Cardiac septum (tissue), 1 donor: Measurements from ENCODE around the gene MAP3K6. TPM values are rescaled to one million over a fixed set of nuclear protein-coding genes. Genes with fewer than 3 reads are reported as not detected.

Experiments used
- DNase-seq: peaks from one replicate; pipeline ENCODE4 v3.0.0-alpha.2; 2020; ENCODE audit warnings: low spot score
- intact Hi-C: fragments of 100-400 bp; cut with DNase I; formaldehyde crosslinking; loops from one replicate; pipeline ENCODE4 v1.14.0; 2022
- total RNA-seq: library from RNA; stranded (reverse); fragmentation: NEBNext Ultra II Directional; extraction: Animal tissue kit (Norgen Biotek cat#: 25700); gene quantifications from one replicate; pipeline ENCODE4 v1.2.1, GENCODE V29; 2021
- donor health status: DM: no; HTN: no; CAD: no.

Gene MAP3K6
- total RNA-seq, 1 donor from 2014 or later: 53.1 TPM

- intact Hi-C loops: no loop called here
- no peak for DNase-seq
These were observed 19.7 kb downstream of the MAP3K6 start for GRCh38 chr1:27346991-27347624.

GRCh38 chr1:27346357-27346756 is 20.4 kb downstream of the MAP3K6 start:
- no peak for DNase-seq
- intact Hi-C loops: no loop called here

- DNase-seq: no peak
- intact Hi-C loops: no loop called here
These were observed 21.5 kb downstream of the MAP3K6 start for GRCh38 chr1:27345272-27345671.

- DNase-seq: no peak
- intact Hi-C loops: loop anchor here (5.0 kb wide), 1 partner anchor 36 kb away; no protein-coding TSS in a partner anchor
These were observed 23.1 kb downstream of the MAP3K6 start for GRCh38 chr1:27343639-27344025.

GRCh38 chr1:27342778-27343638 is 23.8 kb downstream of the MAP3K6 start:
- intact Hi-C loops: loop anchor here (5.0 kb wide), 1 partner anchor 36 kb away; no protein-coding TSS in a partner anchor
- DNase-seq: peak; percentile 93

GRCh38 chr1:27342391-27342777 is 24.4 kb downstream of the MAP3K6 start:
- no peak for DNase-seq
- intact Hi-C loops: loop anchor here (5.0 kb wide), 1 partner anchor 35 kb away; no protein-coding TSS in a partner anchor

- peak; percentile 85 for DNase-seq
- intact Hi-C loops: loop anchor here (5.0 kb wide), 1 partner anchor 34 kb away; no protein-coding TSS in a partner anchor
These were observed 25.1 kb downstream of the MAP3K6 start, which contains the start of gene SYTL1 for GRCh38 chr1:27341525-27342252. TSS of gene SYTL1 (plus strand) at chr1:27342022. CDS start at chr1:27345335, 3,313 bp downstream.

GRCh38 chr1:27339213-27339612 is 27.5 kb downstream of the MAP3K6 start:
- intact Hi-C loops: no loop called here
- no peak for DNase-seq

GRCh38 chr1:27338751-27339150 is 28.0 kb downstream of the MAP3K6 start:
- intact Hi-C loops: no loop called here
- DNase-seq: no peak

GRCh38 chr1:27336756-27337155 is 30.0 kb downstream of the MAP3K6 start:
- DNase-seq: no peak
- intact Hi-C loops: no loop called here

- DNase-seq: no peak
- intact Hi-C loops: no loop called here
These were observed 31.0 kb downstream of the MAP3K6 start for GRCh38 chr1:27335506-27336422.

- intact Hi-C loops: no loop called here
- DNase-seq: no peak
These were observed 33.0 kb downstream of the MAP3K6 start for GRCh38 chr1:27333717-27334279.

- intact Hi-C loops: no loop called here
- no peak for DNase-seq
These were observed 34.1 kb downstream of the MAP3K6 start for GRCh38 chr1:27332536-27333281.

GRCh38 chr1:27331922-27332321 is 34.8 kb downstream of the MAP3K6 start:
- intact Hi-C loops: no loop called here
- no peak for DNase-seq

GRCh38 chr1:27331426-27331825 is 35.3 kb downstream of the MAP3K6 start:
- intact Hi-C loops: no loop called here
- DNase-seq: no peak

- DNase-seq: no peak
- intact Hi-C loops: no loop called here
These were observed 36.0 kb downstream of the MAP3K6 start for GRCh38 chr1:27330786-27331185.

GRCh38 chr1:27327964-27328363 is 38.8 kb downstream of the MAP3K6 start:
- DNase-seq: no peak
- intact Hi-C loops: no loop called here

GRCh38 chr1:27325286-27325685 is 41.5 kb downstream of the MAP3K6 start:
- intact Hi-C loops: no loop called here

More at GRCh38 chr1:27325286-27325685, 41.5 kb downstream of the MAP3K6 start:
- DNase-seq: no peak
